HG03378 (cell line): ENCODE data around the gene ERMARD.
"Not testable (repeated sequence)": the region's sequence is repeated elsewhere in the genome, so short reads cannot be mapped to it uniquely, and the experiment has no call there.

Source experiments
- ATAC-seq: cut with Tn5 transposase; IDR thresholded peaks from one replicate; pipeline ENCODE4 v1.9.1; 2021; ENCODE audit warnings: mild to moderate bottlenecking, moderate library complexity; ENCODE audit not compliant: unreplicated experiment

The ERMARD gene

DNA sequence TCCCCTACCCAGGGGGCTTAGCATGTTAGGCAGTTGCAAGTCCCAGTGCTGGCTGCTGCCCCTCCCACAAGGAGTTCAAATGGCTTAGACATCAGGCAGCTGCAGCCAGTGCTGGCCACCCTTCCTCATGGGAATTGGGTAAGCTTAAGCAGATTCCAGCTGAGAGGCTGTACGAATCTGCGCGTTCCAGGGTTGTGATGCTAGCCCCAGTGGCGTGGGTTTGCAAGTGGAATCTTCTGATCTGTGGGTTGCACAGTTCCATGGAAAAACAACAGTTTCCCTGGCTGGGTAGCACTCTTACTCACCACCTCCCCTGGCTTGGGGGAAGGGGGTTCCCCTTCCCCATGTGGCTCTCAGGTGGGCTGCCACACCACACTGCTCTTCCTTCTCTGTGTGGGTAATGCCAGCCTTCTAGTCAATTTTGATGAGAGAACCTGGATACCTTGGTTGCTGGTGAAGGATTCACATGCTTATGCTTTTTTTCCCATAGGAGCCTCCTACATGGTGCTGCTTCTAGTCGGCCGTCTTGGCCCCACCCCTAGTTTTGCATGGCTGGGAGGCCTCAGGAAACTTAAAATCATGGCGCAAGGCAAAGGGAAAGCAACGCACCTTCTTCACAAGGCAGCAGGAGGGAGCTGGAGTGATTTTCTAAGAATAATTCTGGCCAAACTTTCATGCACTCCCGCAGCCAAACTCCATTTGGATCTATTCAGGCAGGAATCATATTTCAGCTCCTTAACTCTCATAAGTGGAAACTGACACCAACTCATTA lies 13.0 kb upstream of the ERMARD start:
- no peak for ATAC-seq

DNA sequence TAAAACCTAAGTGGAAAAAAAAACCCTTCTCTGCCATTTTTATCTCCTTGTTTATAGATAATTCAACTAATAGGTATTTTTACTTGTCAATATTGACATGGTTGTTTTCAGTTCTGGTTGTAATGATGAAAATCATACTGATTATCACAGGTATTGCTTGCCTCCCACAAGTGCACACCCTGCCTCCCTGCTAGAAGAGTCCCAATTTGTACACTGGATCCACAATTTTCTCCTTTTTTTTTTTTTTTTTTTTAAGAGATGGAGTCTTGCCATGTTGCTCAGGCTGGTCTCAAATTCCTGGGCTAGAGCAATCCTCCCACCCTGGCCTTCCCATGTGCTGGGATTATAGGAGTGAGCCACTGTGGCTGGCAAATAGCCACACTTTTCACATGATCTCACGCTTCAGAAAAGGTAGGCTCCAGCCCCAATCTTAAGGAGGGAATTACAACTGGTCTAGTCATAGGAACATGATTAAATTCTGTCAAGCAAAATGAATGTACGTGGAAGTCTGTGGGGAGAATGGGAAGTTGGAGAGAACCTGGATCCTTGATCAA lies 12.4 kb upstream of the ERMARD start:
- ATAC-seq, result no peak

DNA sequence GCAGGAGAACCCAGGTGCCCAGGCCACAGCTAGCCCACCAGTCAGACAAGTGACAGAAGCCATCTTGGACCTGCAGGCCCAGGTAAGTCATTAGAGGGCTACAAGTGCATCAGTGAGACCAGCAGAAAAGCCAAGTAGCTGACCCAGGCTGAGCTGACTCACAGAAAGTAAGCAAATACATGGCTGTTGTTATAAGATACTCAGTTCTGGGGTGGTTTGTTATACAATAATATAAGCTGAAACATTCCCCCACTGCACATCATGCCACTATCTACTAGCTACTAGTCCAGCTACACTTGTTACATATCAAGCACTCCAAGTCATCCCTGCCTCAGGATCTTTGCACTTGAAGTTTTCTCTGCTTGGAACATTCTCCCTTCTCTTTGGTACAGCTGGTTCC lies 10.1 kb upstream of the ERMARD start:
- ATAC-seq, result no peak

DNA sequence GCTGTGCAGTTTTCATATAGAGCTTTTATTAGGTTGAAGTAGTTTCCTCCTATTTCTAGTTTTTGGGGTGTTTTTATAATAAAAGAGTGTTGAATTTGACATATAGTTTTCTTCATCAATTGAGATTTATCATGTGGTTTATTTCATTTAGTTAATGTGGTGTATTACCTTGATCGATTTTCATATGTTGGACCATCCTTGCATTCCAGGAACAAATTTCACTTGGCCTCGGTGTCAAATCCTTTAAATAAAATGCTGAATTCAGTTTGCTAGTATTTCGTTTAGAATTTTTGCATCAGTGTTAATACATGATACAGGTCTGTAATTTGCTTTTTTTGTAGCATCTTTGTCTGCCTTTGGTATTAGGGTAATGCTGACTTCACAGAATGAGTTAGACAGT lies 6.0 kb upstream of the ERMARD start:
- ATAC-seq, result no peak

DNA sequence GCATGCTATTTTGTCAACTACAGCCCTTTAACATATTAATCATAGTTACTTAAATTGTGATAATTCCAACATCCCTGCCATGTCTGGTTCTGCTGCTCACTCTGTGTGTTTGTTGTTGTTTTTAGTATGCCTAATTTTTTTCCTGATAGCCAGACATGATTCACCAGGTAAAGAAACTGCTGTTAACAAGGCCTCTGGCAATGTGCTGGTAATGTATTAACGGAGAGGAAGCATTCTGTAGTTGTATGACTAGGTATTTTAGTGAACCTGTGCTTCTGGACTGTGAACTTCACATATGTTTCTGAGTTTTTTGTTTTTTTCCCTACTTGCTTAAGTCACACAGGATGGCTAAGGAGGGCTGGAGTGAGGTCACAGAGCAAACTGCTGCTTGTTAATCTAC lies 4.9 kb upstream of the ERMARD start:
- no peak for ATAC-seq

DNA sequence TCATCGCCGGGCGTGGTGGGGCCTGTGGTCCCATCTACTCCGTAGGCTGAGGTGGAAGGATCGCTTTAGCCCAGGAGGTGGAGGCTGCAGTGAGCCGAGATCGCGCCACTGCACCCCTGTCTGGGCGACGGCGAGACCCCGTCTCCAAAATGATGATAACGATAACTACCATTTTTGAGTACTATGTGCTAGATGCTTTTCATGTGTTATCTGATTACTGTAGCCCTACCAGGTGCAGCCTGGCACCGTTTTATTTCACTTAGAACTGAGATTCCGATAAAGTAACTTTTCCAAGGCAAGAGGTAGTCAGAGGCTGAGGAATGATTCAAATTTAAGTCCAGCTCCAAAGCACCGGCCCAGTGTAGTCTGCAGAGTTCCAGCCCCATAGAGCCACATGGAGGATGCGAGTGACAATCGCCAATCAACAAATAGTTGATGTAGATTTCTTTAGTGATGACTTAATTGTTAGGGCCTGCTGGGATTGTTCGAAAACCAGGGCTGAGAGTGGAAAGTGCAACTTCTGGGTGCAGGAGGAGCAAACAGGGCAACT lies 727 bp downstream of the ERMARD start:
- ATAC-seq, result peak; percentile 7

DNA sequence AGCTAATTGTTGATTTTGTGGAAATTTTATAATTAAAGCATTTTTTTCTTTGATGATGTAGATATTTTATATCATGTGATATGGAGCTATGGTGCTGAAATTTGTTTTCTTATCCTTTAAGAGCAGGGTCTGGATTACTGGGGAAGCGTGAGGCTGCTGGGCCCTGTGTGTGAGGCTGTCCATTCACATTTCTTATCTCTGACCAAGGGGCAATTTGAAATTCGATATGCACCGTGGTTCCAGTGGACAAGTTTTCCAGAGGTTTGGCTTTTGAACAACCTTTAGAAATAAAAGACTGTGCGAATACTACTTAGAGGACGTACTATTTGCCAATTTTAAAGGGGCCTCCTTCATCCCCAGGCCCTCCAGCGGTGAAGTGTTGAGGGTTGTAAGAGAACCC lies 3.7 kb downstream of the ERMARD start:
- ATAC-seq, result no peak

DNA sequence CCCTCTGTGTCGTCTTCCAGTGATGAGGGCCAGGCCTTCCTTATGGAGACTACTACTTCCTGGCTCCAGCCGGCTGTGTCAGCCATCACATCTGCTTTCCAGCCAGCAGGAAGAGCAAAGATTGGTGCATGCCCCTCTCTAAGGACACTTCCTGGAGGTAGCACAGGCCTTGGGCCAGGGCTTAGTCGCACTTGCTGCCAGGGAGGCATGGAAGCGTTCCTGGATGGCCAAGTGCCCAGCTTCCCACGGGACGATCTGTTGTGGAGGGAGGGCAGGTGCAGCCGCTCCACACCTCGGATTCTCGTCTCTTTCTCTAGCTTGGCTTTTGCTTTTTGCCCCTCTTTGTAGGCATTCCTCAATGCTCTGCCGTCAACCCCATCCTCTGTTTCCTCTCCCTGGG lies 11.9 kb downstream of the ERMARD start:
- no peak for ATAC-seq

DNA sequence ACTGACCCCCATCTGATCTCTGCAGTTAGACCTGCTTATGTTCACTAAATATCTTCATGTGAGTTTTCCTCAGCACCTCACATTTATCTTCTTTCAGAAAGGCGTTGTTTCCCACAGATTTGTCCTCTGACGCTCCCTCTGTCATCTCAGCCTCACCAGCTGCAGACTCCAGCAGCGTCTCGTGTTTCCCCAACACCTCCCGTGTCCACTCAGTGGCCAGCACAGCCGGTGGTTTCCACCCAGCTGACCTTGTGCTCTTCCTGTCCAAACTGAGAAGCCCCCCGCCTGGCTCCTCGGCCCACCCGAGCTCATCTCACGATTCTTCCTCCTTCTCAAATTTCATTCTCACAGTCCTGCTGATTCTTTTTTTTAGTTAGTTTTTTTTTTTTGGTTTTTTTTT lies 12.5 kb downstream of the ERMARD start:
- ATAC-seq, result no peak

DNA sequence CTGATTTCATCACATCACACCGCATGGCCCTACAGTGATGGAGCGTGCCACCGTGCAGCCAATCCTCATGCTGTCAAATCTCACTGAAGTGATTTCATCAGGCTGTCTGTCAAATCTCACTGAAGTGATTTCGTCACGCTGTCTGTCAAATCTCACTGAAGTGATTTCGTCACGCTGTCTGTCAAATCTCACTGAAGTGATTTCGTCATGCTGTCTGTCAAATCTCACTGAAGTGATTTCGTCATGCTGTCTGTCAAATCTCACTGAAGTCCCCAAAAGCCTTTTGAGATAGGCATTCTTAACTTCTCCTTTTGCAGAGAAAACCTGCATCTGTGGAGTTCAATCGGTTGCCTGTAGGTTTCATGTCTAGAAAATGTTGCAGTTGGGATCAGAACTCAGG lies 14.4 kb downstream of the ERMARD start:
- ATAC-seq, result not testable (repeated sequence)

DNA sequence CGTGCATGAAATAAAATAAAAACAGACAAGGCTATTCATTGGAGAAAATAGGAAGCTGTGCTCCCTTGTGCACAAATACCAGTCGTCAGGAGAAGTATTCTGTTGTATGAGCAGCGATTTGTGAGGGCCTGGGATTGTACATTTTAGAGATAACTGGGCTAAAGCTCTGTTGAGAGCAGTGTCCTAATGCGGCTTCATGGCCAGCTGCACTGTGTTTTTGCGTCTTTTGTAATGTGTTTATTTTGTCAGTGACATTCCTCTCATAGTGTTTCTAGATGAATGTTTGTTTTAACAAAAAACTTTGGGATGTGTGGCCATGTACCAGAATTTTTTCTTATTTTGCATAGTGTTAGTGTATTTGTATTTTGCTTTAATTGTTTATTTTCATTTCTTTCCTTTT lies 14.8 kb downstream of the ERMARD start:
- no peak for ATAC-seq

DNA sequence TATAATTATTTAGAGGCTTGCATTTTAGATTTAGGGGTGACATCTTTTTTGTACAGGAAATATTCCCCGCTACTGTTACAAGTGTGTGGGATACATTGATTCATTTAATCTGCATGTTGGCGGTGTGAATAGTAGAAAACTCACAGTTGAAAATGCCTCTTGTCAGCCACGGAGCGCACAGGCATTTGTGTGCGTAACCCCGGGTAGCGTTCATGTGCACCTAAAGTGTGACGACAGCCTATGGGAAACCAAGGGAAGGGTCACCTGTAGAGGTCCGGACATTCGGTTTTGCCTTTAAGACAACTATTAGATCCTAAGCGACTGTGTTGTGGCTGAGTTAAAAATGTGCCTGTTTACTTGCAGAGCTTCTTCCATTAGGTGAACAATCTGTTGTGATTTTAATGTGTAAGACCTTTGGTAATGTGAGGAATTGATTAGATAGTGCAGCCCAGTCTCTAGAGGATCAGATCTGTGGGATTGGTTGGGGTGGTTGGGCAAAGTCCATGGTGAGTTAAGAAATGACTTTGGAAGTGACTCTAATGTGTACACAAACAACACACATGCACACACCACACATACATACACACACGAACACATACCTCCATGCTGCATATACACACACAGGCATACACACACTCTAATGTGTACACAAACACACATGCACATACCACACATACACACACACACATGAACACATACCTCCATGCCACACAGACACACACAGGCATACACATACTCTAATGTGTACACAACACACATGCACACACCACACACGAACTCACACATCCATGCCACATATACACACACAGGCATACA lies 15.7 kb downstream of the ERMARD start:
- ATAC-seq, result no peak

DNA sequence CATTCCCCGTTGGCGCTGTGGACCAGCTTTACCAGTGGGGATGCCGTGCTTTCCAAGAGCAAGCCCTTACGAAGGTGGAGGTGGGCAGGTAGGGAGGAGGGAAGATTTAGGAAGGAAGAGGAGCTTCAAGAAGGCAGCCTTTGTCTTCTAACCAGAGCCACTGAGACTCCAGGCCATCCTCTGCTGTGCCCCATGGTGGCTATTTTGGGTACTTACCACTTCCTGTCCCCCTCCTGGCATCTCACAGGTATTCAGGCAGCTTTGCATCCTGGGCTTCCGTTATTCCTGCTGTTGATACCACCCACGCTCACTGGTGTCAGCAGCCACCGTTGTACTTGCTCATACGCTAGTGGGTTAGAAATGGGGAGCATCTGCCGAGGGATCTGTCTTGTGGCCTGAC lies 22.9 kb downstream of the ERMARD start:
- no peak for ATAC-seq

DNA sequence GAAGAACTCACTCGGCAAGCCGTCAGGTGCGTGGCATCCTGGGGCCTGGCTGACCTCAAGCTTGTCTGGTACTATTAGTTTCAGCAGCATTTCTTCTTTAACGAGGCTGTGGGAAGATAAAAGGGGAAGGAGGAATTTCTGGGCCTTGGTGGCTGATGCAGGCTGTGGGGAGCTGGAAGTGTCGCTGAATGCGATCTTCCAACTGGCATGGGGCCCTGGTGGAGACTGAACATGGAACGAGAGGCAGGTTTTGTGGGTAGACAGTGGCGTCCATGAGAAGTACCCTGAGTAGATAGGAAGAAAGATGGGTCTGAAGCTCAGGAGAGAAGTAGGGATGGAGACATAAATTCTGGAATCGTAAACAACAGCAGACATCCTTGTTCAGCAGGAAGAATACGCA lies 23.9 kb downstream of the ERMARD start:
- ATAC-seq, result no peak

DNA sequence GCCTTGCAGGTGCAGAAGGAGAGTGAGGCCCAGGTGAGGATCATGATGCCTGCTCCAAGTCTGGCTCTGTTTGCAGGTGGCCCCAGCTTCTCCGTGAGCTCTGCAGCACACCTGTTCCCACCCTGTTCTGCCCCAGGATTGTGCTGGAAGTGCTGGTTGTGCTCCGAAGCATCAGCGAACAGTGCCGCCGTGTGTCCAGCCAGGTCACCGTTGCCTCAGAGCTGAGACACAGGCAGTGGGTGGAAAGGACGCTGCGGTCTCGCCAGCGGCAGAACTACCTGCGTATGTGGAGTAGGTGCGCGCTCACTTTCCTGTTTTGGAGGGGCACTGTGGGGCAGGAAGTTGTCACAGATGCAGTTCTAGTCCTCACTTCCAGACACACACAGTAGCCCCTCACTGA lies 25.0 kb downstream of the ERMARD start:
- ATAC-seq, result no peak

DNA sequence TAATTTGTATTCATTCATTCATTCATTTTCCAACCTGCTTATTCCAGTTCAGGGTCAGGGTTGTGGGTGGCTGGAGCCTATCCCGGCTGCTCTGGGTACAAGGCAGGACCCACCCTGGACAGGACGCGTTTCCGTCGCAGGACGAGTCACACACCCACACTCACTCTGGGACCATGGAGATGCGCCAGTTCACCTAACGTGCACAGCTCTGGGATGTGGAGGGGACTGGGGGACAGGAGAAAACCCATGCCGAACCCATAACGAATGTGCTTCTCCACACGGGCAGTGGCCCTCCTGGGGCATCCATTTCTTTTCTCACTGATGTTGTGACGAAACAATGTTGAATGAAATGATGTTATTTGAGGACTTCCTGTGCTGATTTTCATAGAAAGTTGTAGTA lies 26.5 kb downstream of the ERMARD start:
- ATAC-seq, result no peak

DNA sequence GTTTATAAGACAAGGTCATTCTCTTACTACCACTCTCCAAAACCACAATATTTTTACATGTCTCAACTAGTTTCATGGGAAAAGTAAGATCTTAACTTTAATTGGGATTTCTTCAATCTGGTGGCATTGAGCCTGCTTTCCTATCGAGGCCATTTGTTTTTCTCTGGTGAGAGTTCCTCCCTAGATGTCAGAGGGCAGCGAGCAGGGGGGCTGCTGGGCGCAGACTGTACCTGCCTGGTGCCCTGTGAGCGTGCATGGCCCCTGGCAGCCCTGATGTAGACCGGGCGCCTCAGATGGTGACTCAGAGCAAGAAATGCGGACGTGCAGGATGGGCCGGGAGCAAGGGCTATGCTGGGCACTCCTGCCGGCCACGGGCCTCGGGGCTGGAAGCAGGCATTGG lies 27.2 kb downstream of the ERMARD start:
- no peak for ATAC-seq

DNA sequence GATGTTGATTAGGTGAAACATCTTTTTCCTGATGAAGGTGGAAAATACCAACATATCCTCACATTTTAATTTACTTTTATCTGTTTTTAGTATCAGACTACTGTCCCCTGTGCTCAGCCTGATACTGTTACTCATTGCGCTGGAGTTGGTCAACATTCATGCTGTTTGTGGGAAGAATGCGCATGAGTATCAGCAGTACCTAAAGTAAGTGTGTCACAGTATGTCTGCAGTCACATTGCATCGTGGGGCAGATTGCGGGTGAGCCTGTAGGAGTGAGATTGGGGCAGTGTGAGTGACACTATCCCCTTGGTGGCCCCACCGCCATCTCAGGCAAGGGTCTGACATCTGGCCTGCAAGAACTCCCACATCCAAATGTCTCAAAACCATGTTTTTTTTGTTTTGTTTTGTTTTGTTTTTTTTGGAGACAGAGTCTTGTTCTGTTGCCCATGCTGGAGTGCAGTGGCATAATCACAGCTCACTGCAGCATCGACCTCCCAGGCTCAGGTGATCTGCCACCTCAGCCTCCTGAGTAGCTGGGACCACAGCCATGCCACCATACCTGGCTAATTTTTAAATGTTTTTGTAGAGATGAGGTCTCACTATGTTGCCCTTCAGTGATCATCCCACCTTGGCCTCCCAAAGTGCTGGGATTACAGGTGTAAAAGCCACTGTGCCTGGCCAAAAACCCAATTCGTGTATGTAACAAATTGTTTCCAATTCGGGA lies 27.8 kb downstream of the ERMARD start:
- ATAC-seq, result no peak

DNA sequence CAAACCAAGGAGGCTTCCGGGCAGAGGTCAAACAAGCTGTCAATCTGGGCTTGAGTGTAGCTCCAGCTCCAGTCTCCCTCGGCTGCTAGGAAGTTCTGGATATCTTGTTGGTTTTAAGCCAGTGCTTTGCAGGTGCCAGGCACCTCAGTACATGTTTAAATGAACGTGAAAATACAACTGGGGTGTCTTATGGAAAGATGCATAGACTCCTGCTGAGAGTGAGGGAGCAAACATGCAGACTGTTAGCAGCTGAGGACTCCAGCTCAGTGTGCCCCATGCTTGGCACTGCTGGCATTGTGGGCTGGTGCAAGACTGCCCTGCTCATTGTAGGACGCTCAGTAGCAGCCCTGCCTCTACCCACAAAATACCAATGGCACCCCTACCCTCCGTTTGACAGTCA lies 28.5 kb downstream of the ERMARD start:
- ATAC-seq, result no peak

DNA sequence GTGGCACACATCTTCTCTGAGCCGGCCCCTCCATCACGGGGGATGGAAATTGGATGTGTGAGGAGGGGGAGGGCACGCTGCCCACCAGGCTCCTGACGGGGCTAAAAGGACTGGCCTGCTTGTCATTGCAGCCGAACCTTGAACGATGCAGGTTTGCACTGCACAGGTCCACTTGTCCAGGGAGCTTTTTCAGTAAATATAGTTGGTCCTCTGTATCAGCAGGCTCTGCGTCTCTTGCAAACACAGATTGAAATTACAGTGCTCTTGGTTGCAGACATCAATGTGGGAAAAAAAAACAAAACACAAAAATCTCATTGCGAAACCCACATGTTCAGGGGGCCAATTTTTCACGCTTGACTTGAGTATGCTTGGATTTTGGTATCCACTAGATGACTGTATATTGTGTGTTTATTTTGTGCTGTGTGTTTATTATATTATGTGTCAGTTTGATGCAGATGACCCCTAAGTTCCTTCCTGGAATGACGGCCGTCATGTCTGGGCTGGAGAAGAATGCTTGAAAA lies 29.2 kb downstream of the ERMARD start:
- ATAC-seq, result no peak

DNA sequence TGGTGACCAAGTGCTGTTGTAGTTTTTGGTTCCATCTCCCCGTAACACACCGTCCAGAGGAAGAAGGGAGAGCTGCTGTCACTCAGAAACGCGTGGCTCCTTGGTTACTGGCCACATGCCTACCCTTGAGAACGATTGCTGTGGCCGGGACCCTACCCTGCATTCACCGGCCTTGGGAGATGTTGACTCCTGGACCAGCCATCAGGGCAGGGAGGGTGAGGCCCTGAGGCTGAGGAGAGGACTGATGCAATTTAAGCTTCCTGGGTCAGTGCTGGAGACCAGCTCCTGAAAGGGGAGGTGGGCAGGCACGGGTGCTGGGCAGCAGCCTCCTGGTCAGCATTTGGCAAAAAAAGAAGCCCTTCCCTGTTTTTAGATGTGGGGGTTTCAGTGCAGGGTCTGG lies 31.5 kb downstream of the ERMARD start:
- ATAC-seq, result no peak
